CD14-positive monocyte (primary cell): Measurements from ENCODE around the gene INO80D. TPM values are rescaled to one million over a fixed set of nuclear protein-coding genes. Genes with fewer than 3 reads are reported as not detected.

Experiments used
- DNase-seq, 3 donors: peaks; one replicate each; pipeline ENCODE4 v3.0.0-alpha.2; 2011 to 2022
- H2AFZ ChIP-seq: 2 replicates; pipeline ENCODE4 v1.6.0; 2012; ENCODE audit warnings: mild to moderate bottlenecking, low read depth, low read length, inconsistent platforms; ENCODE audit not compliant: insufficient read depth, poor library complexity, severe bottlenecking
- H3K27ac ChIP-seq, 2 donors: 1 replicate in 1 of 2; 2 replicates in 1 of 2; pipeline ENCODE4 v1.5.1; 2012 to 2013; ENCODE audit warnings: low read length in 2 of 2, control low read depth in 1 of 2, inconsistent platforms in 1 of 2, low read depth in 1 of 2, mild to moderate bottlenecking in 1 of 2
- H3K27me3 ChIP-seq, 2 donors: one replicate each; pipeline versions ENCODE4 v1.6.0 to v1.6.1; 2011 to 2013; ENCODE audit warnings: low read length in 2 of 2; ENCODE audit not compliant: control insufficient read depth in 2 of 2, insufficient read depth in 2 of 2
- H3K36me3 ChIP-seq, 2 donors: replicated peaks in 1 of 2; 1 replicate in 1 of 2; 2 replicates in 1 of 2; pipeline versions ENCODE4 v1.5.1 to v1.6.1; 2012 to 2013; ENCODE audit warnings: low read length in 2 of 2, control low read depth in 1 of 2, inconsistent platforms in 1 of 2, mild to moderate bottlenecking in 1 of 2; ENCODE audit not compliant: insufficient read depth in 2 of 2, control insufficient read depth in 1 of 2
- H3K4me1 ChIP-seq, 2 donors: 1 replicate in 1 of 2; 2 replicates in 1 of 2; pipeline versions ENCODE4 v1.5.1 to v1.6.1; 2012 to 2013; ENCODE audit warnings: low read length in 2 of 2, control low read depth in 1 of 2, inconsistent platforms in 1 of 2, mild to moderate bottlenecking in 1 of 2, moderate library complexity in 1 of 2; ENCODE audit not compliant: insufficient read depth in 2 of 2, control insufficient read depth in 1 of 2
- H3K4me2 ChIP-seq: replicated peaks from 2 replicates; pipeline ENCODE3; 2012; ENCODE audit warnings: low read length, moderate library complexity, mild to moderate bottlenecking; ENCODE audit not compliant: poor library complexity, severe bottlenecking; ENCODE audit errors: extremely low read depth
- H3K4me3 ChIP-seq, 3 experiments: fragments of 200-600 bp in 1 of 3; sonication (generic) in 1 of 3; replicated peaks in 1 of 3; 1 replicate in 2 of 3; 2 replicates in 1 of 3; pipeline ENCODE4 v1.5.1; 2011 to 2013; ENCODE audit warnings: low read length in 3 of 3, mild to moderate bottlenecking in 3 of 3, control low read depth in 2 of 3, low read depth in 2 of 3, inconsistent platforms in 1 of 3, moderate library complexity in 1 of 3
- H3K79me2 ChIP-seq: 2 replicates; pipeline ENCODE4 v1.6.0; 2012; ENCODE audit warnings: mild to moderate bottlenecking, control low read depth, inconsistent platforms, low read length, moderate library complexity; ENCODE audit not compliant: insufficient read depth
- H3K9ac ChIP-seq: 2 replicates; pipeline ENCODE4 v1.6.0; 2017; ENCODE audit warnings: low read length, mild to moderate bottlenecking; ENCODE audit not compliant: insufficient read depth, poor library complexity, severe bottlenecking
- H3K9me3 ChIP-seq, 2 donors: replicated peaks in 1 of 2; 1 replicate in 1 of 2; 2 replicates in 1 of 2; pipeline versions ENCODE4 v1.5.1 to v1.6.1; 2012 to 2013; ENCODE audit warnings: low read length in 2 of 2, control low read depth in 1 of 2; ENCODE audit not compliant: control insufficient read depth in 1 of 2, insufficient read depth in 1 of 2
- H4K20me1 ChIP-seq: 2 replicates; pipeline ENCODE4 v1.6.0; 2012; ENCODE audit warnings: mild to moderate bottlenecking, low read length, control low read depth, moderate library complexity; ENCODE audit not compliant: insufficient read depth
- H3K27ac Mint-ChIP-seq, 7 donors: one replicate each; pipeline ENCODE4 v1.8.0; 2020; ENCODE audit warnings: mild to moderate bottlenecking in 7 of 7, mixed read lengths in 7 of 7, moderate library complexity in 6 of 7, inconsistent platforms in 2 of 7
- H3K27me3 Mint-ChIP-seq, 3 donors: one replicate each; pipeline ENCODE4 v1.8.0; 2021 to 2022; ENCODE audit warnings: low read depth in 3 of 3, mild to moderate bottlenecking in 3 of 3, mixed read lengths in 3 of 3, moderate library complexity in 3 of 3, inconsistent platforms in 1 of 3
- H3K36me3 Mint-ChIP-seq, 2 donors: one replicate each; pipeline ENCODE4 v1.8.0; 2020; ENCODE audit warnings: mixed read lengths in 2 of 2, inconsistent platforms in 1 of 2, mild to moderate bottlenecking in 1 of 2
- H3K4me1 Mint-ChIP-seq: one replicate; pipeline ENCODE4 v1.8.0; 2020; ENCODE audit warnings: mild to moderate bottlenecking, mixed read lengths
- H3K4me3 Mint-ChIP-seq, 2 donors: one replicate each; pipeline ENCODE4 v1.8.0; 2020; ENCODE audit warnings: mild to moderate bottlenecking in 2 of 2, mixed read lengths in 2 of 2, moderate library complexity in 1 of 2
- H3K9me3 Mint-ChIP-seq, 7 donors: one replicate each; pipeline ENCODE4 v1.8.0; 2020 to 2022; ENCODE audit warnings: mixed read lengths in 7 of 7, mild to moderate bottlenecking in 6 of 7, moderate library complexity in 6 of 7, inconsistent platforms in 2 of 7
- WGBS: methylation state at CpG from one replicate; pipeline ENCODE4 v1.1.5; 2013; ENCODE audit warnings: missing lambda C conversion rate; ENCODE audit not compliant: insufficient coverage; 5-methylcytosine and 5-hydroxymethylcytosine counted together
- intact Hi-C, 2 donors: fragments of 100-400 bp; cut with micrococcal nuclease; formaldehyde crosslinking; loops; one replicate each; pipeline versions ENCODE4 v1.15.0 to v1.15.1; 2023
- polyA plus RNA-seq, 3 donors: library from polyadenylated mRNA; depleted of rRNA in 1 of 3; unstranded in 2 of 3; stranded (reverse) in 1 of 3; fragments of 300-500 nt in 2 of 3; fragments of >200 nt in 1 of 3; fragmentation: Illumina TruSeq in 2 of 3; gene quantifications; 1 replicate in 2 of 3; 2 replicates in 1 of 3; pipeline ENCODE4 v1.2.3, GENCODE V29; 2012 to 2021
- TF ChIP-seq, protein P1 (sequence below): fragments of 200-600 bp; IDR thresholded peaks from one replicate; pipeline ENCODE4 v1.8.0; 2022; ENCODE audit warnings: antibody characterized with exemption, mild to moderate bottlenecking

Gene INO80D
- polyA plus RNA-seq, 3 donors: 3.8 to 6.1 (median 4.4) TPM

DNA sequence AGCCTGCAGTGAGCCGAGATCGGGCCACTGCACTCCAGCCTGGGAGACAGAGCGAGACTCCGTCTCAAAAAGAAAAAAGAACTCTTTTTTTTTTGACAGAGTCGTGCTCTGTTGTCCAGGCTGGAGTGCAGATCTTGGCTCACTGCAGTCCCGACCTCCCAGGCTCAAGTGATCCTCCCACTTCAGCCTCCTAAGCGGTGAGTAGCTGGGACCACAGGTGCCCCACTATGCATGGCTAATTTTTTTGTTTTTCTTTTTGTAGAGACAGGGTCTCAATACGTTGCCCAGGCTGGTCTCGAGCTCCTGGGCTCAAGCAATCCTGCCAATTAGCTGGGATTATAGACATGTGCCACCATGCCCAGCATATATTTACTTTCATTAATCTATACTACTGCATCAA is 12.5 kb upstream of the INO80D start:
- H3K27ac ChIP-seq: peak overlapping the region in 1 of 2 donors; percentile 29
- H3K9me3 ChIP-seq: no peaks in the 10 kb centered on the region
- H3K4me3 Mint-ChIP-seq: peak overlapping the region; percentile 67 to 70
- H3K27ac Mint-ChIP-seq: peak overlapping the region in 5 of 7 donors; percentile 35 to 79 (median 66)
- H3K9ac ChIP-seq: no peak overlapping the region
- no peaks in the 10 kb centered on the region for H3K79me2 ChIP-seq
- no peaks in the 10 kb centered on the region for H3K27me3 ChIP-seq
- TF ChIP-seq, protein P1, sequence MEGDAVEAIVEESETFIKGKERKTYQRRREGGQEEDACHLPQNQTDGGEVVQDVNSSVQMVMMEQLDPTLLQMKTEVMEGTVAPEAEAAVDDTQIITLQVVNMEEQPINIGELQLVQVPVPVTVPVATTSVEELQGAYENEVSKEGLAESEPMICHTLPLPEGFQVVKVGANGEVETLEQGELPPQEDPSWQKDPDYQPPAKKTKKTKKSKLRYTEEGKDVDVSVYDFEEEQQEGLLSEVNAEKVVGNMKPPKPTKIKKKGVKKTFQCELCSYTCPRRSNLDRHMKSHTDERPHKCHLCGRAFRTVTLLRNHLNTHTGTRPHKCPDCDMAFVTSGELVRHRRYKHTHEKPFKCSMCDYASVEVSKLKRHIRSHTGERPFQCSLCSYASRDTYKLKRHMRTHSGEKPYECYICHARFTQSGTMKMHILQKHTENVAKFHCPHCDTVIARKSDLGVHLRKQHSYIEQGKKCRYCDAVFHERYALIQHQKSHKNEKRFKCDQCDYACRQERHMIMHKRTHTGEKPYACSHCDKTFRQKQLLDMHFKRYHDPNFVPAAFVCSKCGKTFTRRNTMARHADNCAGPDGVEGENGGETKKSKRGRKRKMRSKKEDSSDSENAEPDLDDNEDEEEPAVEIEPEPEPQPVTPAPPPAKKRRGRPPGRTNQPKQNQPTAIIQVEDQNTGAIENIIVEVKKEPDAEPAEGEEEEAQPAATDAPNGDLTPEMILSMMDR: no peak
- H4K20me1 ChIP-seq: no peaks in the 10 kb centered on the region
- WGBS: 93% methylated on average over 2 of the region's 9 CpGs
- intact Hi-C loops: no loop called here
- H3K4me1 Mint-ChIP-seq: peaks cover 30% of the 10 kb centered on the region
- H3K4me2 ChIP-seq: peak overlapping the region; percentile 60
- H3K36me3 Mint-ChIP-seq: peaks cover 0 to 3% of the 10 kb centered on the region in 2 donors
- DNase-seq: no peak
- H3K27me3 Mint-ChIP-seq: peaks cover 0 to 2% (median 0%) of the 10 kb centered on the region in 3 donors
- H3K36me3 ChIP-seq: peaks cover 0 to 1% of the 10 kb centered on the region in 2 donors
- no peaks in the 10 kb centered on the region for H3K9me3 Mint-ChIP-seq
- H3K4me3 ChIP-seq: peak overlapping the region in 1 of 3 experiments; percentile 60
- no peak overlapping the region for H2AFZ ChIP-seq
- peaks cover 12 to 22% of the 10 kb centered on the region in 2 donors for H3K4me1 ChIP-seq

DNA sequence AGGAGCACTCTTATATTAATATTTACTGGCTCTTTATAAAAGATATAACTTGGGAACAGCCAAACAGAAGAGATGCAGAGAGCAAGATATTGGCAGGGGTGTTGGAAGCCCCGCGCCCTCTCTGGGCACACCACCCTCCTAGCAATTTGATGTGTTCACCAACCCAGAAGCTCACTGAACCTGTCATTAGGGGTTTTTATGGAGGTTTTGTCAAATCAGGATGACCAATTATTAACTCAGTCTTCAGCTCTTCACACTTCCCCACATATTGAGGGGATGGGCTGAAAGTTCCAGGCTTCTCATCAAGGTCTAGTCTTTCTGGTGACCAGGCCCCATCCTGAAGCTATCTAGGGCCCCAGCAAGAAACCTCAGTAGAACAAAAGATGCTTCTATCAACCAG is 10.9 kb upstream of the INO80D start:
- Histone ChIP-seq H3K4me3 (no peak overlapping the region), H3K4me2 (no peak overlapping the region), H3K36me3 (peaks cover 0 to 3% of the 10 kb centered on the region in 2 donors), H2AFZ (no peak overlapping the region), H3K4me1 (peaks cover 12 to 22% of the 10 kb centered on the region in 2 donors), H3K27me3 (no peaks in the 10 kb centered on the region), H4K20me1 (no peaks in the 10 kb centered on the region), H3K79me2 (no peaks in the 10 kb centered on the region), H3K9me3 (no peaks in the 10 kb centered on the region), H3K9ac (no peak overlapping the region), H3K27ac (no peak overlapping the region)
- Mint-ChIP-seq H3K9me3 (no peaks in the 10 kb centered on the region), H3K4me3 (no peak overlapping the region), H3K27ac (no peak overlapping the region), H3K36me3 (peaks cover 3% of the 10 kb centered on the region in 2 donors), H3K4me1 (peaks cover 30% of the 10 kb centered on the region), H3K27me3 (peaks cover 0 to 2% (median 0%) of the 10 kb centered on the region in 3 donors)
- TF ChIP-seq, protein P1: no peak
- intact Hi-C loops: no loop called here
- DNase-seq: no peak
- no CpG with 5 or more reads among the region's 2 CpGs for WGBS
